Measurements from ENCODE around the gene TNFSF13. TPM values are rescaled to one million over a fixed set of nuclear protein-coding genes. Genes with fewer than 3 reads are reported as not detected.

TNFSF13 gene
- total RNA-seq, 1 donor from 2014 or later = 1.7 TPM

DNA sequence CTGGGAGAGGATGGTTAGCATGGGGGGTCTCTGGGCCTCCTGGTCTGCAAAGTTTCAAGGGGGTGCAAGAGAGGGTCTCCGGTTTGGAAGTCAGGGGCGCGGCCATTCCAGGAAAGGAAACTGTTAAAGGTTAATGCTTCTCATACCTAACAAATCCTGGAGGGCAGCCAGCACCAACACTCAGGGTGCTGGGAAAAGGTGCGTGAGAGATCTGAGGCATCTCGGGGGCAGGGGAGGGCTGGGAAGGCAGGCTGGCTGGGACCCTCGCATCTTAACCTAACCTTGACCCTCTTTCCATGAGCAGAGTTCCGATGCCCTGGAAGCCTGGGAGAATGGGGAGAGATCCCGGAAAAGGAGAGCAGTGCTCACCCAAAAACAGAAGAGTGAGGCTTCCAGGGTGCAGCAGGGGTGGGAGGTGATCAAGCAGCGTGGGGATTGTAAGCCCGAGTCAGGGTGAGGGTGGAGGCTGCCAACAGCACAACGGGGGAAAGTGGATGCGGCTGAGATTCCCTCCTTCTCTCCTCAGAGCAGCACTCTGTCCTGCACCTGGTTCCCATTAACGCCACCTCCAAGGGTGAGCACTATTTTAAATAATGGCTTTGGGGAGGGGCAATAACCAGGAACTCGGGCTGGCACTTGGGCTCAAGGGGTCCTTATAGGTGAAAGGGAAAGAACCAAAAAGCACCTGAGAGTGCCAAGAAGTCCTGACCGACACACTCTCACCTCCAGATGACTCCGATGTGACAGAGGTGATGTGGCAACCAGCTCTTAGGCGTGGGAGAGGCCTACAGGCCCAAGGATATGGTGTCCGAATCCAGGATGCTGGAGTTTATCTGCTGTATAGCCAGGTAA lies 996 bp downstream of the TNFSF13 start:
- DNase-seq (ENCODE audit: low spot score) = no peak
- Mint-ChIP-seq H3K4me3 (ENCODE audit: unreplicated experiment) (no peak overlapping the region), H3K9me3 (ENCODE audit: low read depth) (no peaks in the 10 kb centered on the region), H3K27ac (ENCODE audit: unreplicated experiment) (peak overlapping the region; percentile 98), H3K36me3 (ENCODE audit: low read depth) (no peaks in the 10 kb centered on the region), H3K4me1 (ENCODE audit: low read depth) (peaks cover 36% of the 10 kb centered on the region), H3K27me3 (ENCODE audit: low read depth) (no peaks in the 10 kb centered on the region)
- TF ChIP-seq, protein P1, sequence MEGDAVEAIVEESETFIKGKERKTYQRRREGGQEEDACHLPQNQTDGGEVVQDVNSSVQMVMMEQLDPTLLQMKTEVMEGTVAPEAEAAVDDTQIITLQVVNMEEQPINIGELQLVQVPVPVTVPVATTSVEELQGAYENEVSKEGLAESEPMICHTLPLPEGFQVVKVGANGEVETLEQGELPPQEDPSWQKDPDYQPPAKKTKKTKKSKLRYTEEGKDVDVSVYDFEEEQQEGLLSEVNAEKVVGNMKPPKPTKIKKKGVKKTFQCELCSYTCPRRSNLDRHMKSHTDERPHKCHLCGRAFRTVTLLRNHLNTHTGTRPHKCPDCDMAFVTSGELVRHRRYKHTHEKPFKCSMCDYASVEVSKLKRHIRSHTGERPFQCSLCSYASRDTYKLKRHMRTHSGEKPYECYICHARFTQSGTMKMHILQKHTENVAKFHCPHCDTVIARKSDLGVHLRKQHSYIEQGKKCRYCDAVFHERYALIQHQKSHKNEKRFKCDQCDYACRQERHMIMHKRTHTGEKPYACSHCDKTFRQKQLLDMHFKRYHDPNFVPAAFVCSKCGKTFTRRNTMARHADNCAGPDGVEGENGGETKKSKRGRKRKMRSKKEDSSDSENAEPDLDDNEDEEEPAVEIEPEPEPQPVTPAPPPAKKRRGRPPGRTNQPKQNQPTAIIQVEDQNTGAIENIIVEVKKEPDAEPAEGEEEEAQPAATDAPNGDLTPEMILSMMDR (IDR thresholded peaks at IDR 0.05) = no peak

DNA sequence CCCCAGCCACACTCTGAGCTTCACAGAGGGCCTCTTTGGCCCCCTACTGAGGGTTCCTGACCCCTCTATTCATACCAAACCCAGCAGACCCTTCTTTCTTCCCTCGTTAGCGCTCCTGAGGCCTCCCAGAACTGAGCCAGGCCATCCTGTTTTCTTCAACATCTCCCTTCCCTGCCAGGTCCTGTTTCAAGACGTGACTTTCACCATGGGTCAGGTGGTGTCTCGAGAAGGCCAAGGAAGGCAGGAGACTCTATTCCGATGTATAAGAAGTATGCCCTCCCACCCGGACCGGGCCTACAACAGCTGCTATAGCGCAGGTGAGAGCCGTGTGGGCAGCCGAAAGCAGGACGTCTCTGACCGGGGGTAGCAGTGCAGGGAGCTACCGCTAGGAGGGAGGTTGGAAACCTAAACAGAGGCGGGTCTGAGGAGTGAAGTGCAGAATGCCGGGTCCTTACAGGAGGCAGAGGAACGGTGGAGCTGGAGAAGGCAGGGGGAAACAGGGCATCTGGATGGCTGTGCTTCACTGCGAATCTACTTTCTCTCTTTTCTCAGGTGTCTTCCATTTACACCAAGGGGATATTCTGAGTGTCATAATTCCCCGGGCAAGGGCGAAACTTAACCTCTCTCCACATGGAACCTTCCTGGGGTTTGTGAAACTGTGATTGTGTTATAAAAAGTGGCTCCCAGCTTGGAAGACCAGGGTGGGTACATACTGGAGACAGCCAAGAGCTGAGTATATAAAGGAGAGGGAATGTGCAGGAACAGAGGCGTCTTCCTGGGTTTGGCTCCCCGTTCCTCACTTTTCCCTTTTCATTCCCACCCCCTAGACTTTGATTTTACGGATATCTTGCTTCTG lies 1.9 kb downstream of the TNFSF13 start:
- Mint-ChIP-seq H3K4me1 (ENCODE audit: low read depth) (peaks cover 36% of the 10 kb centered on the region), H3K36me3 (ENCODE audit: low read depth) (no peaks in the 10 kb centered on the region), H3K9me3 (ENCODE audit: low read depth) (no peaks in the 10 kb centered on the region), H3K4me3 (ENCODE audit: unreplicated experiment) (peak overlapping the region; percentile 89), H3K27me3 (ENCODE audit: low read depth) (no peaks in the 10 kb centered on the region), H3K27ac (ENCODE audit: unreplicated experiment) (peak overlapping the region; percentile 98)
- no peak for DNase-seq (ENCODE audit: low spot score)
- TF ChIP-seq, protein P1 (IDR thresholded peaks at IDR 0.05) = no peak

DNA sequence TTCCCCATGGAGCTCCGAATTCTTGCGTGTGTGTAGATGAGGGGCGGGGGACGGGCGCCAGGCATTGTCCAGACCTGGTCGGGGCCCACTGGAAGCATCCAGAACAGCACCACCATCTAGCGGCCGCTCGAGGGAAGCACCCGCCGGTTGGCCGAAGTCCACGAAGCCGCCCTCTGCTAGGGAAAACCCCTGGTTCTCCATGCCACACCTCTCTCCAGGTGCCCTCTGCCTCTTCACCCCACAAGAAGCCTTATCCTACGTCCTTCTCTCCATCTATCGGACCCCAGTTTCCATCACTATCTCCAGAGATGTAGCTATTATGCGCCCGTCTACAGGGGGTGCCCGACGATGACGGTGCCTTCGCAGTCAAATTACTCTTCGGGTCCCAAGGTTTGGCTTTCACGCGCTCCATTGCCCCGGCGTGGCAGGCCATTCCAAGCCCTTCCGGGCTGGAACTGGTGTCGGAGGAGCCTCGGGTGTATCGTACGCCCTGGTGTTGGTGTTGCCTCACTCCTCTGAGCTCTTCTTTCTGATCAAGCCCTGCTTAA lies 2.6 kb downstream of the TNFSF13 start:
- no peaks in the 10 kb centered on the region for H3K27me3 Mint-ChIP-seq (ENCODE audit: low read depth)
- peaks cover 36% of the 10 kb centered on the region for H3K4me1 Mint-ChIP-seq (ENCODE audit: low read depth)
- H3K4me3 Mint-ChIP-seq (ENCODE audit: unreplicated experiment) = peak overlapping the region; percentile 89
- DNase-seq (ENCODE audit: low spot score) = no peak
- H3K27ac Mint-ChIP-seq (ENCODE audit: unreplicated experiment) = peak overlapping the region; percentile 98
- TF ChIP-seq, protein P1 (IDR thresholded peaks at IDR 0.05) = peak; percentile 82
- H3K9me3 Mint-ChIP-seq (ENCODE audit: low read depth) = no peaks in the 10 kb centered on the region
- no peaks in the 10 kb centered on the region for H3K36me3 Mint-ChIP-seq (ENCODE audit: low read depth)

DNA sequence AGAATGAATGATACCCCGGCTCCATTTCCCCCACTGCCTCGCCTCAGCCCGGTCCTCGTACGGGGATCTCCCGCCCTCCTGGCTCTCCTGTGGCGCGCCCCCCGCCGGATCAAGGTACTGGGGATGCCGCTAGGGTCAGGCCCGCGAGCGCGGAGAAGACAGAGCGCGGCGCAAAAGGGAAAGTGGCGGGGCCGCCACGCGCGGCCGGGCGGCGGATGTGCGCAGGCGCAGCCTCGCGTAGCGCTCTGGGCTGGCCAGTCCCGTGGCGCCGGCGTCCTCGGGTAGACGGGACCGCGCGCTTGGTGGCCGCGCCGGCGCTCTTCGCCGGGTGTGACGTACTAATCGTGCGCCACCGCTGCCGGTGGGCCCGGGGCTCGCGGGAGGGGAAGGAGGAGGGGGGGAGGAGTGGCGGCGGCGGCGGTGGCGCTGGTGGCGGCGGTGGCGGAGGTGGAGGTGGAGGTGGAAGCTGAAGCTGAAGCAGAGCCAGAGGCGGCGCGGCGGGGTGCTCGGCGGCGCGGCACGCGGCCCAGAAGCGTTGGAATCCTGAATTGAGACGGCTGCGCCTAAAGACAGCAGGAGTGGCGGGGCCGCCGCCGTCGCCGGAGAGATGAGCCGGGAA lies 3.1 kb downstream of the TNFSF13 start, which contains the start of gene SENP3:
Gene SENP3 (plus strand): TSS at position 331 of the 619 bp plus-strand sequence. CDS start 1,158 bp downstream, outside the sequence.
- Mint-ChIP-seq H3K27me3 (ENCODE audit: low read depth) (no peaks in the 10 kb centered on the region), H3K36me3 (ENCODE audit: low read depth) (no peaks in the 10 kb centered on the region), H3K4me1 (ENCODE audit: low read depth) (peaks cover 36% of the 10 kb centered on the region), H3K9me3 (ENCODE audit: low read depth) (no peaks in the 10 kb centered on the region), H3K4me3 (ENCODE audit: unreplicated experiment) (peak within 1 kb of the TSS; percentile 89), H3K27ac (ENCODE audit: unreplicated experiment) (peak within 1 kb of the TSS; percentile 98)
- peak; percentile 98 for DNase-seq (ENCODE audit: low spot score)
- TF ChIP-seq, protein P1 (IDR thresholded peaks at IDR 0.05) = no peak

All from chondrocyte (in vitro differentiated cells).